Glutamatergic neuron (in vitro differentiated cells): ENCODE results near the gene IFIH1. TPM values are rescaled to one million over a fixed set of nuclear protein-coding genes. Genes with fewer than 3 reads are reported as not detected.

Experiments used
- DNase-seq: peaks from one replicate; pipeline ENCODE4 v3.0.0; 2022
- H3K27ac Mint-ChIP-seq: one replicate; pipeline ENCODE4 v1.8.0; 2020; ENCODE audit warnings: mild to moderate bottlenecking, mixed read lengths, inconsistent platforms; ENCODE audit not compliant: unreplicated experiment
- H3K27me3 Mint-ChIP-seq: one replicate; pipeline ENCODE4 v1.8.0; 2020; ENCODE audit warnings: mild to moderate bottlenecking, moderate library complexity, mixed read lengths, inconsistent platforms; ENCODE audit not compliant: unreplicated experiment
- H3K36me3 Mint-ChIP-seq: one replicate; pipeline ENCODE4 v1.8.0; 2020; ENCODE audit warnings: mild to moderate bottlenecking, mixed read lengths, inconsistent platforms; ENCODE audit not compliant: unreplicated experiment
- H3K4me1 Mint-ChIP-seq: one replicate; pipeline ENCODE4 v1.8.0; 2020; ENCODE audit warnings: mild to moderate bottlenecking, low read depth, mixed read lengths, inconsistent platforms; ENCODE audit not compliant: unreplicated experiment
- H3K4me3 Mint-ChIP-seq: one replicate; pipeline ENCODE4 v1.8.0; 2020; ENCODE audit warnings: mild to moderate bottlenecking, mixed read lengths, inconsistent platforms; ENCODE audit not compliant: unreplicated experiment
- H3K9me3 Mint-ChIP-seq: one replicate; pipeline ENCODE4 v1.8.0; 2020; ENCODE audit warnings: mild to moderate bottlenecking, moderate library complexity, mixed read lengths, inconsistent platforms; ENCODE audit not compliant: unreplicated experiment
- total RNA-seq: library from RNA; stranded (reverse); fragmentation: NEBNext Ultra II Directional; extraction: Animal tissue kit (Norgen Biotek cat#: 25700); gene quantifications from one replicate; pipeline ENCODE4 v1.2.1, GENCODE V29; 2021; ENCODE audit not compliant: unreplicated experiment
- TF ChIP-seq, protein P1 (sequence below): fragments of 200-600 bp; sonication (generic); IDR thresholded peaks from one replicate; pipeline ENCODE4 v1.5.0; 2021; ENCODE audit not compliant: partially characterized antibody, unreplicated experiment

The IFIH1 gene
- total RNA-seq, 1 donor from 2014 or later = not detected

DNA sequence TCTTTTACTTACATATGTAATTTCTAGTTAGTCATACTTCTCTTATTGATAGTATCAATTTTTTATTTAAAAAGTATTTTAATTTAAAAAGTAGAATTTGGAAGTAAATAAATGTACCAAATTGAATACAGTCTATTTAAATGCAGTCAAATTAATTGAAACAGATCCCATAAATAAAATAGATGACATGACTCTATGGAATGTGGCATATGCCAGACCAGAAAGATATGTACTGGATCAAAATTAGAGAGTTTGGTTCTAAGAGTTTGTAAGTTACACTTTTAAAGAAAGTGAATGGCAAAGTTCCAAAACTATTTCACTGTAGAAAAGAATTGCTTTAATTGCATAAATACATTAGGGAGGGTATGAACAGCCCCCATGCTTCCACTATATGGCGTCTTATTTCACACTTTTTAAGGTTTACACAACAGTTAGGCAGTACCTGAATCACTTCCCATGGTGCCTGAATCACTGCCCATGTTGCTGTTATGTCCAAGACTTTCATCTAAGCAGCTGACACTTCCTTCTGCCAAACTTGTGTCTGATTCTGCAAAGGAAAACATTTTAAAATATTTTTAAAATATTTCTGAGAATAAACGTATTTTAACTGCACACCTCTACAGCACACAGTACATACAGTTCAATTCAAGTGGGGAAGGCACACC, 25.2 kb downstream of the IFIH1 start:
- Mint-ChIP-seq H3K9me3 (no peaks in the 10 kb centered on the region), H3K27me3 (no peaks in the 10 kb centered on the region), H3K27ac (no peak overlapping the region), H3K4me3 (no peak overlapping the region), H3K4me1 (no peaks in the 10 kb centered on the region), H3K36me3 (no peaks in the 10 kb centered on the region)
- TF ChIP-seq, protein P1, sequence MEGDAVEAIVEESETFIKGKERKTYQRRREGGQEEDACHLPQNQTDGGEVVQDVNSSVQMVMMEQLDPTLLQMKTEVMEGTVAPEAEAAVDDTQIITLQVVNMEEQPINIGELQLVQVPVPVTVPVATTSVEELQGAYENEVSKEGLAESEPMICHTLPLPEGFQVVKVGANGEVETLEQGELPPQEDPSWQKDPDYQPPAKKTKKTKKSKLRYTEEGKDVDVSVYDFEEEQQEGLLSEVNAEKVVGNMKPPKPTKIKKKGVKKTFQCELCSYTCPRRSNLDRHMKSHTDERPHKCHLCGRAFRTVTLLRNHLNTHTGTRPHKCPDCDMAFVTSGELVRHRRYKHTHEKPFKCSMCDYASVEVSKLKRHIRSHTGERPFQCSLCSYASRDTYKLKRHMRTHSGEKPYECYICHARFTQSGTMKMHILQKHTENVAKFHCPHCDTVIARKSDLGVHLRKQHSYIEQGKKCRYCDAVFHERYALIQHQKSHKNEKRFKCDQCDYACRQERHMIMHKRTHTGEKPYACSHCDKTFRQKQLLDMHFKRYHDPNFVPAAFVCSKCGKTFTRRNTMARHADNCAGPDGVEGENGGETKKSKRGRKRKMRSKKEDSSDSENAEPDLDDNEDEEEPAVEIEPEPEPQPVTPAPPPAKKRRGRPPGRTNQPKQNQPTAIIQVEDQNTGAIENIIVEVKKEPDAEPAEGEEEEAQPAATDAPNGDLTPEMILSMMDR = no peak
- no peak for DNase-seq

DNA sequence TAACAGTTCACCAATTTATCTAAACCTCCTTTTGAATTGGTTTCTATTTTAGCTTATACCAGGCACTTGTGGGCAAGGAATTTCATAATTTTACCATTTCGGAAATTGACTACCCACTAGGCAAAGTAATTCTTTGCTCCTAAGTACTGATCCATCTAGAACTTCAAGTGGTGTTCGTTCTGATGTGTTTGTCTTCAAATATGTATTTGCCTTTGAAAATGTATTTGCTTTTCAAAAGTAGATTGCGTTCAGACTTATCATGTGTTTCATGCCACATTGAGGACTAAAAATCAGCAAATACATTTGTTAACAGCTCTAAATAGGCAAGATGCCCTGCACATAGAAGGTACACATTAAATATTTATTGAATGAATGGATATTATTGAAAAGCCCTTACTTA, 26.7 kb downstream of the IFIH1 start:
- Mint-ChIP-seq H3K27me3 (no peaks in the 10 kb centered on the region), H3K4me3 (no peak overlapping the region), H3K27ac (no peak overlapping the region), H3K4me1 (no peaks in the 10 kb centered on the region), H3K9me3 (no peaks in the 10 kb centered on the region), H3K36me3 (no peaks in the 10 kb centered on the region)
- DNase-seq = no peak
- TF ChIP-seq, protein P1 = no peak

DNA sequence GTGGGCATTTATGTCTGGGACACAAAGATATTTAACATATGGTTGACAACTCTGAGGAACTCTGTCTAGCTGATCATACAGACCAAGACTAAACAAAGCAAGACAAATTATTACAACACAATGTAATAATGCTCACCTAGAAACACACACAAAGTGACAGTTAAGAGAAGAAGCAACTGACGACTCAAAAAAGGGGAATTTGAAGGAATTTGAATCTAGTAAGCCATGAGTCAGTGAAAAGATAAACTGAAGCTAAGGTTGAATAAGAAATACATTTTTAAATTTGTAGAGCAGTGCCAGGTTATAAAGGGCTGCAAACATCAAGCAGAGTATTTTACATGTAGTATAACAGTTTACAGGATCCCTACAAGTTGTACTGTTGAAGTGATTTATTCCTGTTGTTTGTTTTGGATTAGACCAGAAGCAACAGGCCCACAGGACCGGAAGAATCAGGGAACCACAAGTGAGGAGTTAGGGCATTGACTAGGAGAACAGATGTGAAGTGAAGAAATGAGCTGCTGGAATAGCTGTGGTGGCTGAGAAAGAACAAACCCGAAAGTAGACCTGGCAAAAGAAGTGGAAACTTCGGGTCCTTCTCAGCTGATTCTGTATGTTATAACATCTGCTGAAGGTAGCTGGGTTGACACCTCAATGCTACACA, 35.6 kb downstream of the IFIH1 start:
- DNase-seq = no peak

DNA sequence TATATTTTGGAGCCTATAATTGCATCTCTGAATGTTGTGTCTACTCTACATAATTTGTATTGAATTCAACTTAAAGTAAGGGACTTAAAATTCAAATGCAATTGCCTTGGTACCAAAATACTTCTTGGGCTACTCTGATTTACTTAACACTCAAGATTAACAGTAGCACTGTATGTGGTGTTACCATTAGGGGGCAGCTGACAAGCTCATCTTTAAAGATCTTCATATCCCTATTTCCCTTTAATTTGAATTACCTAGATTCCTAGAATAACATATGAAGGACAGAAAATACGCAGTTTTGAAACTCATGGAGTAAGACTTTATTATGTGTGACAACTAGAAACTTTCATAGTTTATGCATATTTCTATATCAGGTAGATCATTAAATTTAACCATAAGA, 37.8 kb downstream of the IFIH1 start:
- no peak overlapping the region for H3K4me3 Mint-ChIP-seq
- H3K27me3 Mint-ChIP-seq = no peaks in the 10 kb centered on the region
- TF ChIP-seq, protein P1 = no peak
- H3K9me3 Mint-ChIP-seq = no peaks in the 10 kb centered on the region
- no peaks in the 10 kb centered on the region for H3K36me3 Mint-ChIP-seq
- H3K4me1 Mint-ChIP-seq = no peaks in the 10 kb centered on the region
- H3K27ac Mint-ChIP-seq = no peak overlapping the region
- DNase-seq = no peak

More for the DNA sequence above, 35.6 kb downstream of the IFIH1 start:
- H3K27me3 Mint-ChIP-seq = no peaks in the 10 kb centered on the region
- no peak overlapping the region for H3K4me3 Mint-ChIP-seq
- no peaks in the 10 kb centered on the region for H3K4me1 Mint-ChIP-seq
- no peaks in the 10 kb centered on the region for H3K9me3 Mint-ChIP-seq
- H3K27ac Mint-ChIP-seq = no peak overlapping the region
- TF ChIP-seq, protein P1 = no peak
- no peaks in the 10 kb centered on the region for H3K36me3 Mint-ChIP-seq

DNA sequence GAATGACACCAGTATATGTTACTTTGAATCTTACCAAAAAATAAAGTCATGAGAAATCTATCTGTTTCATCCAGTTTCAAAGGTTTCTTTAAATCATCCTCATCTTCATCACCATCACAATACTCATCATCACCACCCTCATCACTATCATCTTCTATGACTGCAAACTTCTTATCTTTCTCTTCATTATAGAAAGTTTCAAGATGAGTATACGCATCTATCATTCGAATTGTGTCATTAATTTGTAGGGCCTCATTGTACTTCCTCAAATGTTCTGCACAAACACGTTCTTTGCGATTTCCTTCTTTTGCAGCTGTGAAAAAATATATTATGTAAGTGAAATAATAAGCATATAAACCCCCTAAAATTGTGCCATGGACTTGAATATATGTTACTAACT, 41.1 kb downstream of the IFIH1 start:
- peaks cover 2% of the 10 kb centered on the region for H3K4me1 Mint-ChIP-seq
- no peak overlapping the region for H3K27ac Mint-ChIP-seq
- no peaks in the 10 kb centered on the region for H3K9me3 Mint-ChIP-seq
- no peak overlapping the region for H3K4me3 Mint-ChIP-seq
- no peaks in the 10 kb centered on the region for H3K36me3 Mint-ChIP-seq
- DNase-seq = no peak
- H3K27me3 Mint-ChIP-seq = no peaks in the 10 kb centered on the region
- TF ChIP-seq, protein P1 = no peak
